SK-N-SH (cell line): Measurements from ENCODE around the gene NFKB1. TPM values are rescaled to one million over a fixed set of nuclear protein-coding genes. Genes with fewer than 3 reads are reported as not detected.

Source experiments
- CTCF ChIA-PET: fragments of 300-600, 350-600 bp; formaldehyde crosslinking; extraction: SDS; loops from one replicate; lab custom pipeline; 2021; lab: Yijun Ruan, JAX
- POLR2A ChIA-PET: fragments of 350-600 bp; sonication (Branson Sonifier 250); formaldehyde crosslinking; extraction: SDS; loops from one replicate; lab custom pipeline; 2020; ENCODE audit warnings: antibody characterized with exemption, inconsistent platforms; lab: Yijun Ruan, JAX
- DNase-seq: peaks from one replicate; pipeline ENCODE4 v3.0.0; 2012
- H2AFZ ChIP-seq: fragments of 200-600 bp; sonication (generic); 2 replicates; pipeline ENCODE4 v1.8.1; 2016; ENCODE audit warnings: antibody characterized with exemption, mild to moderate bottlenecking, low read depth
- H3F3A ChIP-seq: fragments of 200-600 bp; sonication (generic); replicated peaks from 2 replicates; pipeline ENCODE3; 2016; ENCODE audit warnings: antibody characterized with exemption, mild to moderate bottlenecking; ENCODE audit not compliant: insufficient read depth
- H3K27ac ChIP-seq, 2 experiments: fragments of 200-500 bp in 1 of 2; fragments of 200-600 bp in 1 of 2; sonication (Bioruptor generic) in 1 of 2; sonication (generic), shearing (Covaris generic) in 1 of 2; 2 replicates each; pipeline versions ENCODE4 v1.5.1 to v1.6.1; 2014 to 2016; ENCODE audit warnings: low read depth in 2 of 2, inconsistent platforms in 1 of 2, low read length in 1 of 2, mild to moderate bottlenecking in 1 of 2, mixed read lengths in 1 of 2
- H3K27me3 ChIP-seq: fragments of 200-600 bp; sonication (generic), shearing (Covaris generic); 2 replicates; pipeline ENCODE4 v1.6.1; 2016; ENCODE audit warnings: mixed run types; ENCODE audit not compliant: insufficient read depth
- H3K36me3 ChIP-seq, 2 experiments: fragments of 200-500 bp in 1 of 2; fragments of 200-600 bp in 1 of 2; sonication (Bioruptor generic) in 1 of 2; sonication (generic) in 1 of 2; replicated peaks in 1 of 2; 2 replicates each; pipeline versions ENCODE3 to v1.5.1; 2014 to 2016; ENCODE audit warnings: low read length in 1 of 2, mild to moderate bottlenecking in 1 of 2; ENCODE audit not compliant: insufficient read depth in 2 of 2, control insufficient read depth in 1 of 2
- H3K4me1 ChIP-seq, 2 experiments: fragments of 200-500 bp in 1 of 2; fragments of 200-600 bp in 1 of 2; sonication (Bioruptor generic) in 1 of 2; sonication (generic), shearing (Covaris generic) in 1 of 2; 2 replicates each; pipeline versions ENCODE4 v1.5.1 to v1.6.1; 2014 to 2016; ENCODE audit warnings: low read depth in 1 of 2, low read length in 1 of 2, mixed run types in 1 of 2; ENCODE audit not compliant: insufficient read depth in 2 of 2, control insufficient read depth in 1 of 2
- H3K4me2 ChIP-seq: fragments of 200-600 bp; sonication (generic), shearing (Covaris generic); 2 replicates; pipeline ENCODE4 v1.6.1; 2017; ENCODE audit warnings: mixed run types
- H3K4me3 ChIP-seq, 2 experiments: fragments of 200-500 bp in 1 of 2; fragments of 200-600 bp in 1 of 2; sonication (Bioruptor generic) in 1 of 2; sonication (generic), shearing (Covaris generic) in 1 of 2; 2 replicates each; pipeline versions ENCODE4 v1.5.1 to v1.8.1; 2014 to 2016; ENCODE audit warnings: low read depth in 2 of 2, inconsistent platforms in 1 of 2, low read length in 1 of 2, mild to moderate bottlenecking in 1 of 2, mixed read lengths in 1 of 2, moderate library complexity in 1 of 2
- H3K79me2 ChIP-seq: fragments of 200-600 bp; sonication (generic); 2 replicates; pipeline ENCODE4 v1.8.1; 2017; ENCODE audit warnings: mild to moderate bottlenecking; ENCODE audit not compliant: insufficient read depth
- H3K9ac ChIP-seq: fragments of 200-600 bp; sonication (generic); 2 replicates; pipeline ENCODE4 v1.6.1; 2017; ENCODE audit warnings: mixed run types
- H3K9me2 ChIP-seq: fragments of 200-600 bp; sonication (generic); 2 replicates; pipeline ENCODE4 v1.6.1; 2017; ENCODE audit warnings: mixed run types
- H3K9me3 ChIP-seq: fragments of 200-600 bp; sonication (generic); 2 replicates; pipeline ENCODE4 v1.6.1; 2017; ENCODE audit warnings: mixed run types, mild to moderate bottlenecking, moderate library complexity
- H4K20me1 ChIP-seq: fragments of 200-600 bp; sonication (generic); 2 replicates; pipeline ENCODE4 v1.6.1; 2017; ENCODE audit warnings: mild to moderate bottlenecking, mixed run types; ENCODE audit not compliant: insufficient read depth
- EP300 ChIP-seq, 2 experiments: IDR thresholded peaks; 2 replicates each; pipeline versions ENCODE4 v1.4.0 to v1.6.1; 2012; ENCODE audit warnings: borderline replicate concordance in 1 of 2, low read depth in 1 of 2, low read length in 1 of 2
- FOSL2 ChIP-seq: IDR thresholded peaks from 2 replicates; pipeline ENCODE4 v1.4.0; 2012; ENCODE audit warnings: low read depth, mild to moderate bottlenecking, moderate library complexity, borderline replicate concordance
- FOXJ3 ChIP-seq: sonication (generic); formaldehyde crosslinking; IDR thresholded peaks from 2 replicates; pipeline ENCODE4 v1.5.1; 2020; ENCODE audit warnings: mild to moderate bottlenecking, missing genetic modification reagents
- FOXM1 ChIP-seq: IDR thresholded peaks from 2 replicates; pipeline ENCODE4 v1.4.0; 2012; ENCODE audit warnings: low read depth, mild to moderate bottlenecking
- GABPA ChIP-seq: IDR thresholded peaks from 2 replicates; pipeline ENCODE4 v1.4.0; 2012; ENCODE audit warnings: low read depth, mild to moderate bottlenecking
- GATA2 ChIP-seq: sonication (generic); formaldehyde crosslinking; IDR thresholded peaks from 2 replicates; pipeline ENCODE4 v1.5.0; 2020; ENCODE audit warnings: mild to moderate bottlenecking, missing genetic modification reagents
- MAX ChIP-seq: IDR thresholded peaks from 2 replicates; pipeline ENCODE4 v1.4.0; 2012; ENCODE audit warnings: low read depth
- MEF2A ChIP-seq: IDR thresholded peaks from 2 replicates; pipeline ENCODE4 v1.4.0; 2012; ENCODE audit warnings: low read depth, borderline replicate concordance
- MXI1 ChIP-seq: IDR thresholded peaks from 2 replicates; pipeline ENCODE4 v1.6.1; 2012; ENCODE audit warnings: mild to moderate bottlenecking, low read depth, low read length, improper control_type of control experiment
- NFIC ChIP-seq: IDR thresholded peaks from 2 replicates; pipeline ENCODE4 v1.4.0; 2012; ENCODE audit warnings: borderline replicate concordance
- PBX3 ChIP-seq: IDR thresholded peaks from 2 replicates; pipeline ENCODE4; 2012
- SIN3A ChIP-seq: IDR thresholded peaks from 2 replicates; pipeline ENCODE4 v1.6.1; 2012; ENCODE audit warnings: low read depth, mild to moderate bottlenecking, low read length, moderate library complexity, borderline replicate concordance
- TAF1 ChIP-seq: IDR thresholded peaks from 2 replicates; pipeline ENCODE4 v1.6.1; 2012; ENCODE audit warnings: low read depth, mild to moderate bottlenecking, low read length, moderate library complexity, borderline replicate concordance
- TEAD4 ChIP-seq: IDR thresholded peaks from 2 replicates; pipeline ENCODE4 v1.4.0; 2012; ENCODE audit warnings: mild to moderate bottlenecking, borderline replicate concordance; ENCODE audit not compliant: insufficient read depth
- USF2 ChIP-seq: fragments of 150-350 bp; IDR thresholded peaks from 2 replicates; pipeline ENCODE4 v1.6.1; 2017; ENCODE audit warnings: antibody characterized with exemption, low read length, low read depth, borderline replicate concordance
- YY1 ChIP-seq: IDR thresholded peaks from 2 replicates; pipeline ENCODE4 v1.4.0; 2012; ENCODE audit warnings: low read depth, mild to moderate bottlenecking
- ZBTB33 ChIP-seq: IDR thresholded peaks from 2 replicates; pipeline ENCODE4 v1.4.0; 2012; ENCODE audit warnings: low read depth, borderline replicate concordance
- WGBS: methylation state at CpG from one replicate; pipeline ENCODE4 v1.1.6; 2017; ENCODE audit warnings: low lambda C conversion rate; 5-methylcytosine and 5-hydroxymethylcytosine counted together
- polyA plus RNA-seq, 3 experiments: library from polyadenylated mRNA; depleted of rRNA; stranded (reverse); fragments of >200 nt; gene quantifications; 2 replicates each; pipeline ENCODE4 v1.2.3, GENCODE V29; 2012

NFKB1 gene
- polyA plus RNA-seq, 1 of the 3 experiments (the other 2 are of a cell fraction): 14.1 TPM

- DNase-seq: no peak
Measured at GRCh38 chr4:102541697-102542096, 40.5 kb downstream of the NFKB1 start.

More at GRCh38 chr4:102541697-102542096, 40.5 kb downstream of the NFKB1 start:
- no peak overlapping the region for H3K9ac ChIP-seq
- no peaks in the 10 kb centered on the region for H3K4me1 ChIP-seq
- TF ChIP-seq FOXJ3 (no peak), USF2 (no peak), TEAD4 (no peak), MAX (no peak), FOXM1 (no peak), GATA2 (CRISPR knock-in tag) (no peak), PBX3 (no peak), FOSL2 (no peak), MXI1 (no peak), GABPA (no peak), ZBTB33 (no peak), SIN3A (no peak), TAF1 (no peak), EP300 (IDR thresholded peaks at IDR 0.05; ENCODE audit: borderline replicate concordance in 1 of 2, low read depth in 1 of 2, low read length in 1 of 2) (no peak), NFIC (no peak), MEF2A (no peak), YY1 (no peak)
- no peaks in the 10 kb centered on the region for H3K9me3 ChIP-seq
- no peaks in the 10 kb centered on the region for H3K9me2 ChIP-seq
- H3K79me2 ChIP-seq: no peaks in the 10 kb centered on the region
- no peaks in the 10 kb centered on the region for H3K27me3 ChIP-seq
- H4K20me1 ChIP-seq: no peaks in the 10 kb centered on the region
- peaks cover 6 to 10% of the 10 kb centered on the region in 2 experiments for H3K36me3 ChIP-seq
- no peak overlapping the region for H2AFZ ChIP-seq
- H3K4me2 ChIP-seq: no peak overlapping the region
- 93% methylated on average over 4 of the region's 4 CpGs for WGBS
- H3F3A ChIP-seq: peaks cover 6% of the 10 kb centered on the region
- POLR2A ChIA-PET: no interaction called here
- no peak overlapping the region for H3K4me3 ChIP-seq
- CTCF ChIA-PET: interaction anchor here (1.2 kb wide), 1 partner anchor 27 kb away, joined by 3 read pairs; no protein-coding TSS in a partner anchor
- H3K27ac ChIP-seq: no peak overlapping the region
